ENCODE data around the gene EDIL3. TPM values are rescaled to one million over a fixed set of nuclear protein-coding genes. Genes with fewer than 3 reads are reported as not detected.

EDIL3 gene
- total and polyA plus RNA-seq, 10 of the 15 experiments (the other 5 are each of a cell fraction or from before 2014, with no cell fraction given) = 0.01 to 0.62 (median 0.20) TPM

GRCh38 chr5:84184857-84185256, 199.8 kb downstream of the EDIL3 start:
- BruUV-seq (replicated peaks) = no TSS peak
- DNase-seq (ENCODE audit: low read depth, low spot score) (no peak), ATAC-seq (no peak), FAIRE-seq (no peak)
- no peaks in the 10 kb centered on the region for H4K20me1 ChIP-seq (ENCODE audit: control insufficient read depth, insufficient read depth)
- in situ Hi-C loops (cut with MboI) = no loop called here
- no peak overlapping the region for H3K9ac ChIP-seq (ENCODE audit: control insufficient read depth, insufficient read depth, low read length)
- H3K27ac ChIP-seq (ENCODE audit: control insufficient read depth, insufficient read depth) = no peak overlapping the region
- H3K4me1 ChIP-seq (ENCODE audit: control insufficient read depth, insufficient read depth, low read length) = no peaks in the 10 kb centered on the region
- no peak overlapping the region for H2AFZ ChIP-seq (ENCODE audit: control insufficient read depth, low read depth, low read length)
- H3K4me2 ChIP-seq (ENCODE audit: control insufficient read depth, insufficient read depth) = no peak overlapping the region
- H3K79me2 ChIP-seq (ENCODE audit: control insufficient read depth, insufficient read depth, low read length) = no peaks in the 10 kb centered on the region
- H3K36me3 ChIP-seq (ENCODE audit: control insufficient read depth in 2 of 2, insufficient read depth in 2 of 2, low read length in 1 of 2) = no peaks in the 10 kb centered on the region
- no peaks in the 10 kb centered on the region for H3K9me3 ChIP-seq (replicated peaks; ENCODE audit: control insufficient read depth, insufficient read depth, low read length)
- POLR2A ChIA-PET = no interaction called here
- CTCF ChIA-PET = interaction anchor here (1.0 kb wide), 1 partner anchor 10 kb away, joined by 3 read pairs; no protein-coding TSS in a partner anchor
- 56% methylated on average over 1 of the region's 1 CpG for WGBS (ENCODE audit: insufficient coverage, insufficient replicate concordance, low lambda C conversion rate, missing lambda C conversion rate)
- H3K4me3 ChIP-seq = no peak overlapping the region
- intact Hi-C loops (cut with micrococcal nuclease; ENCODE audit: unreplicated experiment) = no loop called here
- SMC1A ChIA-PET (ENCODE audit: uncharacterized antibody, unreplicated experiment) = no interaction called here
- RAD21 ChIA-PET (ENCODE audit: unreplicated experiment) = no interaction called here
- H3K27me3 ChIP-seq (replicated peaks in 1 of 2; ENCODE audit: control insufficient read depth in 2 of 2, insufficient read depth in 2 of 2, low read length in 1 of 2) = no peaks in the 10 kb centered on the region
- TF ChIP-seq YBX1 (IDR thresholded peaks at IDR 0.05) (no peak), MTA2 (IDR thresholded peaks at IDR 0.05; ENCODE audit: low read depth) (no peak), MXI1 (IDR thresholded peaks at IDR 0.05; ENCODE audit: low read depth, low read length) (no peak), MYB (IDR thresholded peaks at IDR 0.05; ENCODE audit: borderline replicate concordance, low read depth, low read length) (no peak), ZBTB4 (CRISPR knock-in tag; IDR thresholded peaks at IDR 0.05) (no peak), FOS (IDR thresholded peaks at IDR 0.05; ENCODE audit: borderline replicate concordance, extremely low read depth, insufficient read length) (no peak), MTA3 (IDR thresholded peaks at IDR 0.05; ENCODE audit: borderline replicate concordance, low read length) (no peak), MYC (IDR thresholded peaks at IDR 0.05; ENCODE audit: insufficient read depth, insufficient read length, insufficient replicate concordance, low read length, severe bottlenecking) (no peak), RBBP5 (conservative IDR thresholded peaks at IDR 0.05) (no peak), SMC3 (IDR thresholded peaks at IDR 0.05; ENCODE audit: borderline replicate concordance, low read length) (no peak)
- TF ChIP-seq, protein P1, sequence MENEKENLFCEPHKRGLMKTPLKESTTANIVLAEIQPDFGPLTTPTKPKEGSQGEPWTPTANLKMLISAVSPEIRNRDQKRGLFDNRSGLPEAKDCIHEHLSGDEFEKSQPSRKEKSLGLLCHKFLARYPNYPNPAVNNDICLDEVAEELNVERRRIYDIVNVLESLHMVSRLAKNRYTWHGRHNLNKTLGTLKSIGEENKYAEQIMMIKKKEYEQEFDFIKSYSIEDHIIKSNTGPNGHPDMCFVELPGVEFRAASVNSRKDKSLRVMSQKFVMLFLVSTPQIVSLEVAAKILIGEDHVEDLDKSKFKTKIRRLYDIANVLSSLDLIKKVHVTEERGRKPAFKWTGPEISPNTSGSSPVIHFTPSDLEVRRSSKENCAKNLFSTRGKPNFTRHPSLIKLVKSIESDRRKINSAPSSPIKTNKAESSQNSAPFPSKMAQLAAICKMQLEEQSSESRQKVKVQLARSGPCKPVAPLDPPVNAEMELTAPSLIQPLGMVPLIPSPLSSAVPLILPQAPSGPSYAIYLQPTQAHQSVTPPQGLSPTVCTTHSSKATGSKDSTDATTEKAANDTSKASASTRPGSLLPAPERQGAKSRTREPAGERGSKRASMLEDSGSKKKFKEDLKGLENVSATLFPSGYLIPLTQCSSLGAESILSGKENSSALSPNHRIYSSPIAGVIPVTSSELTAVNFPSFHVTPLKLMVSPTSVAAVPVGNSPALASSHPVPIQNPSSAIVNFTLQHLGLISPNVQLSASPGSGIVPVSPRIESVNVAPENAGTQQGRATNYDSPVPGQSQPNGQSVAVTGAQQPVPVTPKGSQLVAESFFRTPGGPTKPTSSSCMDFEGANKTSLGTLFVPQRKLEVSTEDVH (IDR thresholded peaks at IDR 0.05; ENCODE audit: low read depth, partially characterized antibody) = no peak
